CD4-positive, alpha-beta T cell (primary cell): ENCODE data around the gene APIP. TPM values are rescaled to one million over a fixed set of nuclear protein-coding genes. Genes with fewer than 3 reads are reported as not detected.

Experiments used
- ATAC-seq: fragments of 200-7000 bp; cut with Tn5 transposase; one replicate; pipeline ENCODE4 v1.10.0; 2022; ENCODE audit warnings: mild to moderate bottlenecking; ENCODE audit not compliant: poor library complexity
- CTCF ChIA-PET: fragments of 350-600 bp; sonication (Branson Sonifier 250); formaldehyde crosslinking; loops from one replicate; lab custom pipeline; 2021; ENCODE audit warnings: antibody characterized with exemption, inconsistent platforms; lab: Charles Lee
- POLR2A ChIA-PET: fragments of 350-600 bp; sonication (Branson Sonifier 250); formaldehyde crosslinking; loops from one replicate; lab custom pipeline; 2021; ENCODE audit warnings: antibody characterized with exemption, inconsistent platforms; lab: Charles Lee
- DNase-seq, 14 experiments: peaks; one replicate each; pipeline ENCODE4 v3.0.0-alpha.2; 2013 to 2020; ENCODE audit warnings: mixed read lengths in 2 of 14
- H3K27ac ChIP-seq, 2 donors: one replicate each; pipeline versions ENCODE4 v1.5.1 to v1.7.0; 2013; ENCODE audit warnings: low read length in 2 of 2, low read depth in 1 of 2, mild to moderate bottlenecking in 1 of 2
- H3K27me3 ChIP-seq, 2 experiments: 1 replicate in 1 of 2; 2 replicates in 1 of 2; pipeline versions ENCODE4 v1.6.1 to v1.7.0; 2013; ENCODE audit warnings: low read length in 2 of 2, control low read depth in 1 of 2, mild to moderate bottlenecking in 1 of 2, moderate library complexity in 1 of 2; ENCODE audit not compliant: insufficient read depth in 2 of 2, control insufficient read depth in 1 of 2
- H3K36me3 ChIP-seq: one replicate; pipeline ENCODE4 v1.6.1; 2013; ENCODE audit warnings: low read length, control low read depth; ENCODE audit not compliant: insufficient read depth
- H3K4me1 ChIP-seq: one replicate; pipeline ENCODE4 v1.6.1; 2013; ENCODE audit warnings: low read length, control low read depth; ENCODE audit not compliant: insufficient read depth
- H3K4me3 ChIP-seq: one replicate; pipeline ENCODE4 v1.5.1; 2013; ENCODE audit warnings: mild to moderate bottlenecking, low read length, moderate library complexity
- H3K9me3 ChIP-seq, 2 experiments: 1 replicate in 1 of 2; 2 replicates in 1 of 2; pipeline versions ENCODE4 v1.6.1 to v1.7.0; 2013; ENCODE audit warnings: low read length in 2 of 2, mild to moderate bottlenecking in 2 of 2, control low read depth in 1 of 2, moderate library complexity in 1 of 2; ENCODE audit not compliant: control insufficient read depth in 1 of 2, insufficient read depth in 1 of 2
- H3K27ac Mint-ChIP-seq: one replicate; pipeline ENCODE4 v1.8.0; 2020; ENCODE audit warnings: mixed read lengths
- H3K27me3 Mint-ChIP-seq: one replicate; pipeline ENCODE4 v1.8.0; 2021; ENCODE audit warnings: mixed read lengths
- H3K36me3 Mint-ChIP-seq: one replicate; pipeline ENCODE4 v1.8.0; 2021; ENCODE audit warnings: low read depth, mixed read lengths
- H3K4me1 Mint-ChIP-seq: one replicate; pipeline ENCODE4 v1.8.0; 2021; ENCODE audit warnings: low read depth, mixed read lengths
- H3K4me3 Mint-ChIP-seq: one replicate; pipeline ENCODE4 v1.8.0; 2020; ENCODE audit warnings: mild to moderate bottlenecking, mixed read lengths
- H3K9me3 Mint-ChIP-seq: one replicate; pipeline ENCODE4 v1.8.0; 2020; ENCODE audit warnings: mixed read lengths
- intact Hi-C, 2 experiments: fragments of 100-400 bp; cut with DNase I in 1 of 2; cut with micrococcal nuclease in 1 of 2; formaldehyde crosslinking; loops; one replicate each; pipeline versions ENCODE4 v1.15.1 to v1.9.0; 2023 to 2025; cut with DNase I, micrococcal nuclease
- total RNA-seq, 174 experiments: library from RNA in 2 of 174; stranded (reverse) in 2 of 174; gene quantifications; one replicate each; pipeline ENCODE4 v1.2.3 and lab custom pipeline; 2021 to 2026
- TF ChIP-seq, protein P1 (sequence below): fragments of 200-600 bp; IDR thresholded peaks from one replicate; pipeline ENCODE4 v1.8.0; 2022; ENCODE audit warnings: antibody characterized with exemption, mild to moderate bottlenecking

APIP gene
- total RNA-seq, 2 experiments from 2014 or later, result 7.1 to 8.3 TPM

DNA sequence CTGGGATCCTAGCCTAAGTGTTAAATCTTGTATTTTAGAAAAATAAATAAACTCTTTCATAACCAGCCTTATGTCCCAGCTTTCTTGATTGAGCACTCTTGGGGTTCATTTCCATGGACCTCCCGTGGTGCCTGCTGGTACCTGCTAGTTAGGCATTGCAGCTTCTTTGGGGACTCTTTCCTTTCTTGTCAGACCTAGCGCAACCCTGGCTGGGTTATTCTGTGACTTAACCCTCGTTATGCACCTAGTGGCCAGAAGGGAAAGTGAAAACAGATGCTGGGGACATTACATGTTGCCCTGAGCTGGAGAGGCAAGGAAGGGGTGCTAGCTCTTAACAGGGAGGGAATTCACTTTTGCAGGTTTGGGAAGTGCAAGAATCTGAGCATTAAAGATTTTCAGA, 46.8 kb downstream of the APIP start:
- no peak overlapping the region for H3K4me3 ChIP-seq
- H3K27me3 Mint-ChIP-seq, result no peaks in the 10 kb centered on the region
- ChIA-PET CTCF (no interaction called here), POLR2A (no interaction called here)
- H3K4me1 Mint-ChIP-seq, result no peaks in the 10 kb centered on the region
- no peak overlapping the region for H3K27ac ChIP-seq
- H3K9me3 Mint-ChIP-seq, result no peaks in the 10 kb centered on the region
- H3K9me3 ChIP-seq, result no peaks in the 10 kb centered on the region
- H3K27ac Mint-ChIP-seq, result no peak overlapping the region
- intact Hi-C loops, result no loop called here
- TF ChIP-seq, protein P1, sequence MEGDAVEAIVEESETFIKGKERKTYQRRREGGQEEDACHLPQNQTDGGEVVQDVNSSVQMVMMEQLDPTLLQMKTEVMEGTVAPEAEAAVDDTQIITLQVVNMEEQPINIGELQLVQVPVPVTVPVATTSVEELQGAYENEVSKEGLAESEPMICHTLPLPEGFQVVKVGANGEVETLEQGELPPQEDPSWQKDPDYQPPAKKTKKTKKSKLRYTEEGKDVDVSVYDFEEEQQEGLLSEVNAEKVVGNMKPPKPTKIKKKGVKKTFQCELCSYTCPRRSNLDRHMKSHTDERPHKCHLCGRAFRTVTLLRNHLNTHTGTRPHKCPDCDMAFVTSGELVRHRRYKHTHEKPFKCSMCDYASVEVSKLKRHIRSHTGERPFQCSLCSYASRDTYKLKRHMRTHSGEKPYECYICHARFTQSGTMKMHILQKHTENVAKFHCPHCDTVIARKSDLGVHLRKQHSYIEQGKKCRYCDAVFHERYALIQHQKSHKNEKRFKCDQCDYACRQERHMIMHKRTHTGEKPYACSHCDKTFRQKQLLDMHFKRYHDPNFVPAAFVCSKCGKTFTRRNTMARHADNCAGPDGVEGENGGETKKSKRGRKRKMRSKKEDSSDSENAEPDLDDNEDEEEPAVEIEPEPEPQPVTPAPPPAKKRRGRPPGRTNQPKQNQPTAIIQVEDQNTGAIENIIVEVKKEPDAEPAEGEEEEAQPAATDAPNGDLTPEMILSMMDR, result no peak
- H3K36me3 ChIP-seq, result no peaks in the 10 kb centered on the region
- DNase-seq (no peak), ATAC-seq (no peak)
- no peaks in the 10 kb centered on the region for H3K27me3 ChIP-seq
- no peaks in the 10 kb centered on the region for H3K4me1 ChIP-seq
- no peak overlapping the region for H3K4me3 Mint-ChIP-seq
- no peaks in the 10 kb centered on the region for H3K36me3 Mint-ChIP-seq

DNA sequence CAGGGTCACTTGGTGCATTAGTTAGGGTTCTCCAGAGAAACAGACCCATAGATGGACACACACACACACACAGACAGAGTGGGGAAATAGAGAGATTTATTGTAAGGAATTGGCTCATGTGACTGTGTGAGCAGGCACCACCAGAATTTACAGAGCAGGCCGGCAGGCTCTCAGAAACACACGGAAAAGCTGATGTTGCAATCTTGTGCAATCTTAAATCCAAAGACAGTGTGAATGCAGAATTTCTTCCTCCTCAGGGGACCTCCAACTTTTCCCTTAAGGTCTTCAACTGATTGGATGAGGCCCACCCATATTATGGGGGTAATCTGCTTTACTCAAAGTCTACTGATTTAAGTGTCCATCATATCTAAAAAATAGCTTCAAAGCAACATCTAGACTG, 49.8 kb downstream of the APIP start:
- TF ChIP-seq, protein P1, result no peak
- Mint-ChIP-seq H3K4me3 (no peak overlapping the region), H3K9me3 (no peaks in the 10 kb centered on the region), H3K27ac (no peak overlapping the region), H3K4me1 (no peaks in the 10 kb centered on the region), H3K27me3 (no peaks in the 10 kb centered on the region), H3K36me3 (no peaks in the 10 kb centered on the region)
- H3K27me3 ChIP-seq, result no peaks in the 10 kb centered on the region
- CTCF ChIA-PET, result no interaction called here
- intact Hi-C loops, result no loop called here
- H3K4me3 ChIP-seq, result no peak overlapping the region
- no peaks in the 10 kb centered on the region for H3K9me3 ChIP-seq
- no peak for ATAC-seq
- POLR2A ChIA-PET, result no interaction called here
- no peak for DNase-seq
- H3K36me3 ChIP-seq, result no peaks in the 10 kb centered on the region
- no peak overlapping the region for H3K27ac ChIP-seq
- H3K4me1 ChIP-seq, result no peaks in the 10 kb centered on the region

DNA sequence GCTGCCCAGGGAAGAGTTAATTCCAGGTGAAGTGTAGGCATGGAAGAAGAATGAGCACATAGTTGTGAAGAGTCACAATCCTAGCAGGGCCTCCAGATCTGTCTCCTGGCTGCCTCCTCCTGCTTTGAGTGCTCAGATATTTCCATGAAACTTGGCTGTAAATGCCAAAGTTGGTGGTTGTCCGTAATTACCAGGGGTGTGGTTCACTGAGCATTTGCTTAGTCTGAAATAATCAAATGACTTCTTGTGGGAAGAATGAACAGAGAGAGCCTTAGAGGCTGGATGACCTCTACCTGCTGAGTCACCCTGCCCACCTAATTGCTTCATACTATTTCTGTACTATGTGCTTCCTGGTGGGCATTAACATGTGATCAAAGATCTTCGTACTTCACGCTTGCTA, 50.9 kb downstream of the APIP start:
- no peak overlapping the region for H3K4me3 ChIP-seq
- ATAC-seq, result no peak
- no peaks in the 10 kb centered on the region for H3K36me3 ChIP-seq
- no peak overlapping the region for H3K27ac Mint-ChIP-seq
- H3K4me1 Mint-ChIP-seq, result no peaks in the 10 kb centered on the region
- no peak overlapping the region for H3K27ac ChIP-seq
- TF ChIP-seq, protein P1, result no peak
- H3K9me3 ChIP-seq, result no peaks in the 10 kb centered on the region
- ChIA-PET POLR2A (no interaction called here), CTCF (interaction anchor here (1.1 kb wide), 1 partner anchor 10 kb away, joined by 3 read pairs; no protein-coding TSS in a partner anchor)
- DNase-seq, result no peak
- H3K27me3 ChIP-seq, result no peaks in the 10 kb centered on the region
- H3K27me3 Mint-ChIP-seq, result no peaks in the 10 kb centered on the region
- no peaks in the 10 kb centered on the region for H3K36me3 Mint-ChIP-seq
- no peak overlapping the region for H3K4me3 Mint-ChIP-seq
- H3K9me3 Mint-ChIP-seq, result no peaks in the 10 kb centered on the region
- intact Hi-C loops, result no loop called here
- H3K4me1 ChIP-seq, result no peaks in the 10 kb centered on the region
